Stomach (tissue), 4 donors: ENCODE measurements around the gene KLHL22.

ENCODE experiments used
- EP300 ChIP-seq: sonication (generic); formaldehyde crosslinking; IDR thresholded peaks from one replicate; pipeline ENCODE4 v1.6.1; 2017; ENCODE audit warnings: antibody characterized with exemption
- POLR2A ChIP-seq, 4 donors: fragments of 450-650 bp; IDR thresholded peaks; one replicate each; pipeline ENCODE4 v1.6.1; 2016; ENCODE audit warnings: antibody characterized with exemption in 4 of 4, control low read depth in 2 of 4, mild to moderate bottlenecking in 1 of 4, moderate library complexity in 1 of 4
- TF ChIP-seq, protein P1 (sequence below), 7 experiments: fragments of 450-650 bp in 4 of 7; fragments of 200-600 bp in 3 of 7; sonication (generic) in 3 of 7; IDR thresholded peaks; one replicate each; pipeline ENCODE4 v1.5.1; 2016 to 2019; ENCODE audit warnings: antibody characterized with exemption in 7 of 7, control low read depth in 2 of 7, mild to moderate bottlenecking in 1 of 7

DNA sequence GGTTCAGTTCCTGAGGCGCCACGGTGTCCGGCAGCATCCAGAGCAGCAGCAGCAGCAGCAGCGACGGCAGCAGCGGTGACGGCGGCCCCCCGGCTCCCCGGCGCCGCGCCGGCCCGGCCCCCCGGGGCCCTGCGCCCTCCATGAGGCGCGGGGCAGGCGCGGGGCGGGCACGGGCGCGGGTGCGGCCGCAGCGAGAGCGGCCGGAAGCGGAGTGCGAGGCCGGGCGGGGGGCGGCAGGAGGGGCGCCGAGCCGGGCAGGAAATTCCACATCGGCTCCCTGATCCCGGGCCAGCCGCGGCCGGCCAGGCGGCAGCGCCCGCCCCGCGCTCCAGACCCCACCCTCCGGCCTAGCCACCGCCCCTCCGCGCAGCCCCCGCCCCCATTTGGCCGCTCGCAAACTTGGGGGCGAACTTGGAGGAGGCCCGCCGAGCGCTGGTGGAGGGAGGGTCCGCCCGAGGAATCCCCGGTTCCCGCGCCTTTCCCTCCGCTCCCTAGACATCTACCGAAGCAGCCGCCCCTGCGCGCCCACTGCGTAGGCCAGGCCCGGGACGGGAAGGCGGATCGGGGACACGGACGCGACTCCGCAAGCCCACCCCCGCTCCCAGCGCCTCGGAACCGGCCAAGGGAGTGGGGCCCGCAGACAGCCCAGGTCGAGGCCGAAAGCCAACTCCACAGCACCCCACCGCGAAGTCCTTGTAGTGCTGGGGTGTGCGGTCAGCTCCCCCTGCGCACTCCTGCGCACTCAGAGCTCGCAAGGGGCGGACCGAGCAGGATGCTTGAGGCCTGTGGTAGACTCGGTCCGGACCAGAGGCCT is 57.8 kb downstream of the KLHL22 start, which contains the start of gene SCARF2:
- TF ChIP-seq, protein P1, sequence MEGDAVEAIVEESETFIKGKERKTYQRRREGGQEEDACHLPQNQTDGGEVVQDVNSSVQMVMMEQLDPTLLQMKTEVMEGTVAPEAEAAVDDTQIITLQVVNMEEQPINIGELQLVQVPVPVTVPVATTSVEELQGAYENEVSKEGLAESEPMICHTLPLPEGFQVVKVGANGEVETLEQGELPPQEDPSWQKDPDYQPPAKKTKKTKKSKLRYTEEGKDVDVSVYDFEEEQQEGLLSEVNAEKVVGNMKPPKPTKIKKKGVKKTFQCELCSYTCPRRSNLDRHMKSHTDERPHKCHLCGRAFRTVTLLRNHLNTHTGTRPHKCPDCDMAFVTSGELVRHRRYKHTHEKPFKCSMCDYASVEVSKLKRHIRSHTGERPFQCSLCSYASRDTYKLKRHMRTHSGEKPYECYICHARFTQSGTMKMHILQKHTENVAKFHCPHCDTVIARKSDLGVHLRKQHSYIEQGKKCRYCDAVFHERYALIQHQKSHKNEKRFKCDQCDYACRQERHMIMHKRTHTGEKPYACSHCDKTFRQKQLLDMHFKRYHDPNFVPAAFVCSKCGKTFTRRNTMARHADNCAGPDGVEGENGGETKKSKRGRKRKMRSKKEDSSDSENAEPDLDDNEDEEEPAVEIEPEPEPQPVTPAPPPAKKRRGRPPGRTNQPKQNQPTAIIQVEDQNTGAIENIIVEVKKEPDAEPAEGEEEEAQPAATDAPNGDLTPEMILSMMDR (IDR thresholded peaks at IDR 0.05) = no peak
- TF ChIP-seq EP300 (no peak), POLR2A (IDR thresholded peaks at IDR 0.05) (no peak)
